AG04450 (cell line): ENCODE data around the gene LSAMP. TPM values are rescaled to one million over a fixed set of nuclear protein-coding genes. Genes with fewer than 3 reads are reported as not detected.

ENCODE experiments used
- CTCF ChIA-PET: fragments of 300-600, 350-600 bp; formaldehyde crosslinking; extraction: SDS; loops from one replicate; lab custom pipeline; 2022; ENCODE audit warnings: antibody characterized with exemption, inconsistent platforms; lab: Charles Lee
- POLR2A ChIA-PET: fragments of 350-600 bp; formaldehyde crosslinking; extraction: SDS; loops from one replicate; lab custom pipeline; 2021; ENCODE audit warnings: antibody characterized with exemption, inconsistent platforms; lab: Yijun Ruan, JAX
- DNase-seq: peaks from one replicate; pipeline ENCODE4 v3.0.0-alpha.2; 2011; ENCODE audit warnings: low read depth, low spot score
- H3K27ac ChIP-seq: one replicate; pipeline ENCODE4 v1.5.1; 2012; ENCODE audit warnings: low read depth, low read length, control low read depth
- H3K27me3 ChIP-seq: one replicate; pipeline ENCODE4 v1.6.0; 2012; ENCODE audit warnings: low read length; ENCODE audit not compliant: control insufficient read depth, insufficient read depth
- H3K4me3 ChIP-seq: 2 replicates; pipeline ENCODE4 v1.5.1; 2011; ENCODE audit warnings: mild to moderate bottlenecking, low read depth, low read length, control low read depth
- H3K9me3 ChIP-seq: 2 replicates; pipeline ENCODE4 v1.5.1; 2012; ENCODE audit warnings: low read length; ENCODE audit not compliant: control insufficient read depth, insufficient read depth
- polyA plus RNA-seq: library from polyadenylated mRNA; depleted of rRNA; stranded (reverse); fragments of >200 nt; gene quantifications from 2 replicates; pipeline ENCODE4 v1.2.3, GENCODE V29; 2011
- TF ChIP-seq, protein P1 (sequence below): IDR thresholded peaks from 2 replicates; pipeline ENCODE4 v1.5.1; 2011; ENCODE audit warnings: low read depth, low read length, control low read depth, inconsistent platforms

Gene LSAMP
- polyA plus RNA-seq, 1 experiment: 25.1 TPM

GRCh38 chr3:115898656-115899410 is 546.5 kb downstream of the LSAMP start:
- no peaks in the 10 kb centered on the region for H3K9me3 ChIP-seq
- CTCF ChIA-PET: no interaction called here
- TF ChIP-seq, protein P1, sequence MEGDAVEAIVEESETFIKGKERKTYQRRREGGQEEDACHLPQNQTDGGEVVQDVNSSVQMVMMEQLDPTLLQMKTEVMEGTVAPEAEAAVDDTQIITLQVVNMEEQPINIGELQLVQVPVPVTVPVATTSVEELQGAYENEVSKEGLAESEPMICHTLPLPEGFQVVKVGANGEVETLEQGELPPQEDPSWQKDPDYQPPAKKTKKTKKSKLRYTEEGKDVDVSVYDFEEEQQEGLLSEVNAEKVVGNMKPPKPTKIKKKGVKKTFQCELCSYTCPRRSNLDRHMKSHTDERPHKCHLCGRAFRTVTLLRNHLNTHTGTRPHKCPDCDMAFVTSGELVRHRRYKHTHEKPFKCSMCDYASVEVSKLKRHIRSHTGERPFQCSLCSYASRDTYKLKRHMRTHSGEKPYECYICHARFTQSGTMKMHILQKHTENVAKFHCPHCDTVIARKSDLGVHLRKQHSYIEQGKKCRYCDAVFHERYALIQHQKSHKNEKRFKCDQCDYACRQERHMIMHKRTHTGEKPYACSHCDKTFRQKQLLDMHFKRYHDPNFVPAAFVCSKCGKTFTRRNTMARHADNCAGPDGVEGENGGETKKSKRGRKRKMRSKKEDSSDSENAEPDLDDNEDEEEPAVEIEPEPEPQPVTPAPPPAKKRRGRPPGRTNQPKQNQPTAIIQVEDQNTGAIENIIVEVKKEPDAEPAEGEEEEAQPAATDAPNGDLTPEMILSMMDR: no peak
- POLR2A ChIA-PET: interaction anchor here (0.7 kb wide), 1 partner anchor 52 kb away, joined by 3 read pairs; no protein-coding TSS in a partner anchor
- no peak for DNase-seq
- H3K4me3 ChIP-seq: no peak overlapping the region
- H3K27me3 ChIP-seq: no peaks in the 10 kb centered on the region
- no peak overlapping the region for H3K27ac ChIP-seq

DNA sequence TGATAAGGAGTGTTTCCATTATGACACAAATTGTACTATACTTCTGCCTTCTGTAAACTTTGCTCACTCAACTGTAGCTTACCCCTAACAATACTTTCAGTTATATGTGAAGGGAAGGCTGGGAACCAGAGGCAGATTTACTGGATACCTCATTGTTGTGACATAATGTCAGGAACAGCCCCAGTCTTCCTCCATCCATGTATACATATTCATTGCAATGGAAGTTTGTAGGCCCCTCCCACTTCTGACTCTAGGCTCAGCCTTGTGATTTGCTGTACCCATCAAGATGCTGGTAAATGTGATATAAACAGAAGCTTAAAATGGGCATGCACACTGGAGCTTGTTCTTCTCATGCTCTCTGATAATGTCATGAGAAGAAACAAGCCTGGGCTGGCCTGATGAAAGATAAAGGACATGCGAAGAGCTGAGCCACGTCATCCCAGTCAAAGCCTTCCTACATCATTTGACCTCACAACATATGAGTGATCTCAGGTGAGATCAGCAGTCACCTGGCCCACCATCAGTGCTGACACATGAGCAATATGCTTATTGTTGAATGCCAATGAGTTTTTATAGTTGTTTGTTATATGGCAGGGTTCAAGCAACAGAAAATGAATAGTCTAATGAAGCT is 554.2 kb downstream of the LSAMP start:
- Histone ChIP-seq H3K9me3 (no peaks in the 10 kb centered on the region), H3K27ac (no peak overlapping the region), H3K27me3 (no peaks in the 10 kb centered on the region), H3K4me3 (no peak overlapping the region)
- POLR2A ChIA-PET: no interaction called here
- DNase-seq: no peak
- CTCF ChIA-PET: interaction anchor here (0.6 kb wide), 1 partner anchor 12 kb away, joined by 4 read pairs; no protein-coding TSS in a partner anchor
- TF ChIP-seq, protein P1: no peak

DNA sequence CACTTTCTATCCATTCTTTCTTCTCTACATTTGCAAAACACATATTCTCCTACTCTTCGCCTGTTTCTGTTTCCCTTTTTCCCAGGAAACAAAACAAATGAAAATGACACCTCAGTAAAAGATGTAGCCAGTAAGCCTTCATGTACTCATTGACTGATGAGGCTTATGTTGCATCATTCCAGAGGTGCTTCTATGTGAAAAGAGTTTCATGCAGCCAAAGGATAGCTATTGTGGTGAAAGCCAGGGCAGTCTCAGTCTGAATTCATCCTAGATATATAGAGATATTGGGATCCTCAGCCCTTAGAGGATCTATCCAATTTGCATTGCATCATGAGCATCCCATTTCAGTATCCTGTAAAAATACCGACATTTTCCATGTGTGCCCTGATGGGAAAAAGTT is 554.7 kb downstream of the LSAMP start:
- no peak for DNase-seq
- ChIA-PET CTCF (interaction anchor here (0.6 kb wide), 1 partner anchor 13 kb away, joined by 4 read pairs; no protein-coding TSS in a partner anchor), POLR2A (no interaction called here)
- TF ChIP-seq, protein P1: no peak
- Histone ChIP-seq H3K27me3 (no peaks in the 10 kb centered on the region), H3K9me3 (no peaks in the 10 kb centered on the region), H3K27ac (no peak overlapping the region), H3K4me3 (no peak overlapping the region)

GRCh38 chr3:115885621-115886020 is 559.7 kb downstream of the LSAMP start:
- TF ChIP-seq, protein P1: no peak
- H3K27ac ChIP-seq: no peak overlapping the region
- H3K4me3 ChIP-seq: no peak overlapping the region
- no peak for DNase-seq
- H3K9me3 ChIP-seq: no peaks in the 10 kb centered on the region
- no peaks in the 10 kb centered on the region for H3K27me3 ChIP-seq
- ChIA-PET POLR2A (no interaction called here), CTCF (interaction anchor here (1.7 kb wide), 1 partner anchor 37 kb away, joined by 3 read pairs; no protein-coding TSS in a partner anchor)

- H3K27ac ChIP-seq: no peak overlapping the region
These were observed 567.7 kb downstream of the LSAMP start for GRCh38 chr3:115877615-115877899.

More at GRCh38 chr3:115877615-115877899, 567.7 kb downstream of the LSAMP start:
- ChIA-PET POLR2A (no interaction called here), CTCF (interaction anchor here (0.6 kb wide), 1 partner anchor 42 kb away, joined by 3 read pairs; no protein-coding TSS in a partner anchor)
- DNase-seq: no peak
- Histone ChIP-seq H3K4me3 (no peak overlapping the region), H3K9me3 (no peaks in the 10 kb centered on the region), H3K27me3 (no peaks in the 10 kb centered on the region)
- TF ChIP-seq, protein P1: no peak
